ENCODE results near the gene RNF41.

- TF ChIP-seq CTCF (IDR thresholded peaks at IDR 0.05) (no peak), USF2 (CRISPR knock-in tag; IDR thresholded peaks at IDR 0.05) (no peak), ERG (CRISPR knock-in tag; IDR thresholded peaks at IDR 0.05) (no peak), CREB1 (CRISPR knock-in tag; IDR thresholded peaks at IDR 0.05) (no peak), ATF3 (CRISPR knock-in tag; conservative IDR thresholded peaks at IDR 0.05) (no peak), TCF7 (CRISPR knock-in tag; IDR thresholded peaks at IDR 0.05; ENCODE audit: low read depth) (no peak), ZNF121 (CRISPR knock-in tag; IDR thresholded peaks at IDR 0.05) (no peak), JUN (CRISPR knock-in tag; IDR thresholded peaks at IDR 0.05) (no peak), ATF6 (CRISPR knock-in tag; IDR thresholded peaks at IDR 0.05) (no peak), ATF2 (CRISPR knock-in tag; IDR thresholded peaks at IDR 0.05; ENCODE audit: borderline replicate concordance, low read depth) (no peak), ELF4 (CRISPR knock-in tag; IDR thresholded peaks at IDR 0.05; ENCODE audit: low read depth) (no peak)
Observed at GRCh38 chr12:56186957-56187356, 34.8 kb downstream of the RNF41 start.

All from WTC11 (cell line).